MCF 10A (cell line): ENCODE measurements around the gene OR51M1. TPM values are rescaled to one million over a fixed set of nuclear protein-coding genes. Genes with fewer than 3 reads are reported as not detected.

Experiments
- BruUV-seq: library from RNA; stranded (reverse); fragments of 400-500 nt; replicated peaks from 2 replicates; lab custom pipeline; 2021; lab: Mats Ljungman, UMichigan
- CTCF ChIA-PET: fragments of 300-600 bp; sonication (Branson Sonifier 250); formaldehyde crosslinking; extraction: SDS; loops from one replicate; lab custom pipeline; 2021; ENCODE audit warnings: antibody characterized with exemption, inconsistent platforms; lab: Yijun Ruan, JAX
- POLR2A ChIA-PET: fragments of 300-600, 350-650 bp; sonication (Branson Sonifier 250); formaldehyde crosslinking; extraction: SDS; loops from one replicate; lab custom pipeline; 2020; ENCODE audit warnings: antibody characterized with exemption, inconsistent platforms; lab: Yijun Ruan, JAX
- DNase-seq: peaks from one replicate; pipeline ENCODE4 v3.0.0-alpha.2; 2018; ENCODE audit not compliant: unreplicated experiment
- H3K27ac Mint-ChIP-seq: one replicate; pipeline ENCODE4 v1.8.0; 2022; ENCODE audit warnings: mild to moderate bottlenecking, low read depth, mixed read lengths; ENCODE audit not compliant: unreplicated experiment
- H3K27me3 Mint-ChIP-seq: one replicate; pipeline ENCODE4 v1.8.0; 2022; ENCODE audit warnings: mixed read lengths; ENCODE audit not compliant: insufficient read depth, unreplicated experiment
- H3K36me3 Mint-ChIP-seq: one replicate; pipeline ENCODE4 v1.8.0; 2022; ENCODE audit warnings: mild to moderate bottlenecking, moderate library complexity, mixed read lengths; ENCODE audit not compliant: insufficient read depth, unreplicated experiment
- H3K4me1 Mint-ChIP-seq: one replicate; pipeline ENCODE4 v1.8.0; 2022; ENCODE audit warnings: mixed read lengths; ENCODE audit not compliant: insufficient read depth, unreplicated experiment
- H3K4me3 Mint-ChIP-seq: one replicate; pipeline ENCODE4 v1.8.0; 2022; ENCODE audit warnings: mild to moderate bottlenecking, moderate library complexity, mixed read lengths; ENCODE audit not compliant: unreplicated experiment
- H3K9me3 Mint-ChIP-seq: one replicate; pipeline ENCODE4 v1.8.0; 2022; ENCODE audit warnings: mixed read lengths; ENCODE audit not compliant: unreplicated experiment
- intact Hi-C: fragments of 100-400 bp; cut with micrococcal nuclease; formaldehyde crosslinking; loops from 2 replicates; pipeline ENCODE4 v1.14.1; 2022
- total RNA-seq: library from RNA; stranded (reverse); gene quantifications from 2 replicates; pipeline ENCODE4 v1.2.3, GENCODE V29; 2022
- TF ChIP-seq, protein P1 (sequence below): fragments of 200-600 bp; IDR thresholded peaks from one replicate; pipeline ENCODE4 v1.8.0; 2022; ENCODE audit warnings: antibody characterized with exemption, mild to moderate bottlenecking; ENCODE audit not compliant: unreplicated experiment

Gene OR51M1
- total RNA-seq, 1 experiment from 2014 or later, result not detected

DNA sequence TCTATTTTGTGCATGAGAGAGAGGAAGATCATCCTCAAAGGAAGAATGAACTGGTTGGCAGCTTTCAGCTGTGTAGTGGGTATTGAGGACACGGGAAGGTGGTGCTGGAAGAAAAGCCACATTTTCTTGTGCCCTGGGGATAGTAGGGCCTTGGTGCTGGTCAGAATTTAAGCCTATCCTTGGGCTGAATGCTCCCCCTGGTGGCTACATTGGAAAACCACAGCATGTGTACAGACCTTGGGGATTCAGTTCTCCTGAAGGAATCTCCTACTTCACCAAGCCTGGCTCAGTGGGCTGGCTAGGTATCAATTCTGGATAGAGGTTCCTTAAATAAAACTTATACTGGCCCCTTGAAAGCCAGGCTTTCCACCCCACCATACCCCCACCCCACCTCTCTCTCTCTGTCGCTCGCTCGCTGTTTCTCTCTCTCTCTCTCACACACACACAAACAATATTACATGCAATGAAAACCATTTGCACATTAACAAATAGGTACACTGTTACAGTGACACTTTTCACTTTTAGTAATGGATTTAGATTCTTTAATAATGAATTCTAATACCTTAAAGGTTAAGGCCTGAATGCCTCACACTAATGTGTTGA is 2.8 kb upstream of the OR51M1 start:
- POLR2A ChIA-PET, result no interaction called here
- H3K9me3 Mint-ChIP-seq, result no peaks in the 10 kb centered on the region
- no peak overlapping the region for H3K27ac Mint-ChIP-seq
- TF ChIP-seq, protein P1, sequence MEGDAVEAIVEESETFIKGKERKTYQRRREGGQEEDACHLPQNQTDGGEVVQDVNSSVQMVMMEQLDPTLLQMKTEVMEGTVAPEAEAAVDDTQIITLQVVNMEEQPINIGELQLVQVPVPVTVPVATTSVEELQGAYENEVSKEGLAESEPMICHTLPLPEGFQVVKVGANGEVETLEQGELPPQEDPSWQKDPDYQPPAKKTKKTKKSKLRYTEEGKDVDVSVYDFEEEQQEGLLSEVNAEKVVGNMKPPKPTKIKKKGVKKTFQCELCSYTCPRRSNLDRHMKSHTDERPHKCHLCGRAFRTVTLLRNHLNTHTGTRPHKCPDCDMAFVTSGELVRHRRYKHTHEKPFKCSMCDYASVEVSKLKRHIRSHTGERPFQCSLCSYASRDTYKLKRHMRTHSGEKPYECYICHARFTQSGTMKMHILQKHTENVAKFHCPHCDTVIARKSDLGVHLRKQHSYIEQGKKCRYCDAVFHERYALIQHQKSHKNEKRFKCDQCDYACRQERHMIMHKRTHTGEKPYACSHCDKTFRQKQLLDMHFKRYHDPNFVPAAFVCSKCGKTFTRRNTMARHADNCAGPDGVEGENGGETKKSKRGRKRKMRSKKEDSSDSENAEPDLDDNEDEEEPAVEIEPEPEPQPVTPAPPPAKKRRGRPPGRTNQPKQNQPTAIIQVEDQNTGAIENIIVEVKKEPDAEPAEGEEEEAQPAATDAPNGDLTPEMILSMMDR, result peak; percentile 78
- H3K4me1 Mint-ChIP-seq, result no peaks in the 10 kb centered on the region
- intact Hi-C loops, result loop anchor here (1.0 to 10.0 kb wide), 6 partner anchors 90 to 1196 kb away; partner anchors contain the start of gene OR52N2
- no peaks in the 10 kb centered on the region for H3K36me3 Mint-ChIP-seq
- CTCF ChIA-PET, result interaction anchor here (0.7 to 2.4 kb wide), 14 partner anchors 10 to 754 kb away, joined by 3 to 14 read pairs (median 5); no protein-coding TSS in a partner anchor
- H3K27me3 Mint-ChIP-seq, result peaks cover 23% of the 10 kb centered on the region
- no TSS peak for BruUV-seq
- DNase-seq, result peak; percentile 74
- no peak overlapping the region for H3K4me3 Mint-ChIP-seq

DNA sequence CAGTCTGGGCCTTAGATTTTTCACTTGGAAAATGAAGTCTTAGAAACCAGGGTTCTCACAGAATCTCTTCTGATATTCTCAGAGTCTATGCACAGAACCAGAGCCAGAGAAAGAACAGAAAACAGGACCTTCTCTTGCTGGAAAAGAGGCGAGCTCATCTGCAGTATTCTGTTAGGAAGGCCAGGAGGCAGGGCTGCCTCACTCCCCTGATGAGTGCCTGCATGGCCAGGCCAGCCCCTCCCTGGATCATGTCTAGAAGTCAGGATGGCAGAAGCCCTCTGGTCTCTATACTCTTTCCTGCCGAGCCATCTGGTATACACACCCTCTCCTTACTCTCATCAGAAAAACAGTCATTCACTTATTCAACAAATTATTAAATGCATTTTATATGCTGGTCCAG is 723 bp downstream of the OR51M1 start:
- ChIA-PET CTCF (no interaction called here), POLR2A (no interaction called here)
- Mint-ChIP-seq H3K4me3 (no peak overlapping the region), H3K9me3 (no peaks in the 10 kb centered on the region), H3K4me1 (no peaks in the 10 kb centered on the region), H3K36me3 (no peaks in the 10 kb centered on the region), H3K27ac (no peak overlapping the region), H3K27me3 (peaks cover 23% of the 10 kb centered on the region)
- no peak for DNase-seq
- BruUV-seq, result no TSS peak
- intact Hi-C loops, result loop anchor here (10.0 kb wide), 1 partner anchor 1200 kb away; no protein-coding TSS in a partner anchor
- TF ChIP-seq, protein P1, result no peak

DNA sequence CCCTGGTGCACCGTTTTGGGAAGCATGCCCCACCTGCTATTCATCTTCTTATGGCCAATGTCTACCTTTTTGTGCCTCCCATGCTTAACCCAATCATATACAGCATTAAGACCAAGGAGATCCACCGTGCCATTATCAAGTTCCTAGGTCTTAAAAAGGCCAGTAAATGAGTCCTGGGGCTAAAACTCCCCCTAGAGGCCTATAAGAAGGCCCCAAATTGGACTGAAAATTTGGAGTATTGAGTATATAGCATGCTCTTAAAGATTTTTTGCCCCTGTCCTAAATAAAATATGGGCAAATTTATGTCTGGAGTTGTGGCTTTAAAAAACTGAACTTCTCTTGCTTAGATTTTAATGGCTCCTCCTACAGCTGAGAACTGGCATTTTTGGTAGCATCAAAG is 6.6 kb downstream of the OR51M1 start:
- POLR2A ChIA-PET, result no interaction called here
- intact Hi-C loops, result no loop called here
- H3K9me3 Mint-ChIP-seq, result no peaks in the 10 kb centered on the region
- H3K4me1 Mint-ChIP-seq, result no peaks in the 10 kb centered on the region
- no peaks in the 10 kb centered on the region for H3K36me3 Mint-ChIP-seq
- no peak for DNase-seq
- BruUV-seq, result no TSS peak
- H3K27me3 Mint-ChIP-seq, result no peaks in the 10 kb centered on the region
- CTCF ChIA-PET, result interaction anchor here (0.6 to 1.1 kb wide), 2 partner anchors 9 to 347 kb away, joined by 3 read pairs; no protein-coding TSS in a partner anchor
- TF ChIP-seq, protein P1, result no peak
- no peak overlapping the region for H3K27ac Mint-ChIP-seq
- no peak overlapping the region for H3K4me3 Mint-ChIP-seq

DNA sequence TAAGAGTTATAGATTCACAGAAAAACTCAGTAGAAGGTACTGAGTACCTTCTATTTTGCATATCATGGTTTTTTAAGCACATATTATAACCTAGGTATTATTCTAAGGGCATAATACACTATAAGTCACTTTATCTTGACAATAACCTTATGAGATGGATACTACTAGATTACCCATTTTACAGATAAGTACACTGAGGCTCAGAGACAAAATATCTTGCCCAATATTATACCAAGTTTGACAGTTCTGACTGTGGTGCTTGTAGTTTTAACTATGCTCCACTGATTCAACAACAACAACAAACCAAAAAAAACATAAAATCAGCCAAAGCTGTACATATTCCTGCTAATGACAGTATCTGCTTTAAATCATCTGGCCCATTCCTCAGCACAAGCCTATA is 10.5 kb downstream of the OR51M1 start:
- TF ChIP-seq, protein P1, result no peak
- Mint-ChIP-seq H3K4me1 (no peaks in the 10 kb centered on the region), H3K4me3 (no peak overlapping the region), H3K27ac (no peak overlapping the region), H3K9me3 (no peaks in the 10 kb centered on the region), H3K36me3 (no peaks in the 10 kb centered on the region), H3K27me3 (peaks cover 2% of the 10 kb centered on the region)
- BruUV-seq, result no TSS peak
- intact Hi-C loops, result no loop called here
- DNase-seq, result no peak
- POLR2A ChIA-PET, result no interaction called here
- CTCF ChIA-PET, result interaction anchor here (0.5 to 1.1 kb wide), 3 partner anchors 9 to 269 kb away, joined by 3 to 4 read pairs (median 3); no protein-coding TSS in a partner anchor
